ENCODE results near the gene CDK5RAP2.

DNA sequence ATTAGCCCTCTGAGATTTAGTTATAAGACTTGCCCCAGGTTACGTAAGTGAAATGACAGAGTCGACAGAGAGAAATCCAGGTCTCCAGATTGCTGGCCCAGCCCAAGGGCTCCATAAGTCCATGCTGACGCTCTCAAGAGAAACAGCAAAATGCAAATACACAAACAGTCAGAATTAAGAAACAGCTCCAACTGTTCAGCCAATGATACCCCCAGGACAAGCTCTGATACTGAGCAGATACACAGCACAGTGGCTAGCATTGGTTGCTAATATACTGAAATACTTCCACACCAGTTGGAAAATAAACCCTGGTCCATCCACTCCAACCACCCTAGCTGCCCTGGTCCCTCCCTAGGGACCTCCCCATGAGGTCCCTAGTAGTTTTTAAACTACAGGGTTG lies 94.2 kb downstream of the CDK5RAP2 start:
- TF ChIP-seq, protein P1, sequence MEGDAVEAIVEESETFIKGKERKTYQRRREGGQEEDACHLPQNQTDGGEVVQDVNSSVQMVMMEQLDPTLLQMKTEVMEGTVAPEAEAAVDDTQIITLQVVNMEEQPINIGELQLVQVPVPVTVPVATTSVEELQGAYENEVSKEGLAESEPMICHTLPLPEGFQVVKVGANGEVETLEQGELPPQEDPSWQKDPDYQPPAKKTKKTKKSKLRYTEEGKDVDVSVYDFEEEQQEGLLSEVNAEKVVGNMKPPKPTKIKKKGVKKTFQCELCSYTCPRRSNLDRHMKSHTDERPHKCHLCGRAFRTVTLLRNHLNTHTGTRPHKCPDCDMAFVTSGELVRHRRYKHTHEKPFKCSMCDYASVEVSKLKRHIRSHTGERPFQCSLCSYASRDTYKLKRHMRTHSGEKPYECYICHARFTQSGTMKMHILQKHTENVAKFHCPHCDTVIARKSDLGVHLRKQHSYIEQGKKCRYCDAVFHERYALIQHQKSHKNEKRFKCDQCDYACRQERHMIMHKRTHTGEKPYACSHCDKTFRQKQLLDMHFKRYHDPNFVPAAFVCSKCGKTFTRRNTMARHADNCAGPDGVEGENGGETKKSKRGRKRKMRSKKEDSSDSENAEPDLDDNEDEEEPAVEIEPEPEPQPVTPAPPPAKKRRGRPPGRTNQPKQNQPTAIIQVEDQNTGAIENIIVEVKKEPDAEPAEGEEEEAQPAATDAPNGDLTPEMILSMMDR (IDR thresholded peaks at IDR 0.05; ENCODE audit: low read depth, low read length): no peak
- TF ChIP-seq EZH2phosphoT487 (IDR thresholded peaks at IDR 0.05; ENCODE audit: low read depth): no peak
